A549 (cell line): ENCODE data around the gene HMBS.

ENCODE experiments used
- CEBPB ChIP-seq, 2 experiments: fragments of >200 bp in 1 of 2; sonication (Bioruptor Twin) in 1 of 2; formaldehyde crosslinking in 1 of 2; IDR thresholded peaks; 2 replicates each; pipeline ENCODE4 v1.6.1; 2012 to 2016
- CHD2 ChIP-seq: fragments of 150-350 bp; IDR thresholded peaks from 2 replicates; pipeline ENCODE4 v1.6.1; 2014; ENCODE audit warnings: low read length; ENCODE audit not compliant: partially characterized antibody
- EHMT2 ChIP-seq: fragments of 200-600 bp; sonication (generic); IDR thresholded peaks from 2 replicates; pipeline ENCODE4 v1.6.1; 2016; ENCODE audit warnings: antibody characterized with exemption, low read depth, mild to moderate bottlenecking, moderate library complexity
- EP300 ChIP-seq, 2 experiments: fragments of >200 bp; sonication (Bioruptor Twin); formaldehyde crosslinking; IDR thresholded peaks; 2 replicates in 1 of 2; 3 replicates in 1 of 2; pipeline ENCODE4 v1.6.1; 2016 to 2017
- FOSL2 ChIP-seq, 2 experiments: fragments of 450-650 bp in 1 of 2; fragments of >200 bp in 1 of 2; sonication (Bioruptor Twin) in 1 of 2; formaldehyde crosslinking; IDR thresholded peaks; 2 replicates each; pipeline versions ENCODE4 v1.5.0 to v1.6.1; 2016 to 2020; ENCODE audit warnings: mild to moderate bottlenecking in 1 of 2, moderate library complexity in 1 of 2
- MAFK ChIP-seq: fragments of 450-650 bp; IDR thresholded peaks from 2 replicates; pipeline ENCODE4 v1.6.1; 2014; ENCODE audit not compliant: partially characterized antibody
- NPAS2 ChIP-seq: fragments of 250-450 bp; sonication (Bioruptor Pico); IDR thresholded peaks from 2 replicates; pipeline ENCODE4 v1.8.0; 2022; ENCODE audit warnings: mild to moderate bottlenecking, moderate library complexity, borderline replicate concordance
- POLR2A ChIP-seq: IDR thresholded peaks from 2 replicates; pipeline ENCODE4 v1.6.1; 2012; ENCODE audit warnings: mild to moderate bottlenecking, low read length
- RAD21 ChIP-seq, 2 experiments: fragments of >200 bp in 1 of 2; sonication (Bioruptor Twin) in 1 of 2; formaldehyde crosslinking in 1 of 2; IDR thresholded peaks in 1 of 2; conservative IDR thresholded peaks in 1 of 2; 2 replicates in 1 of 2; 3 replicates in 1 of 2; pipeline ENCODE4 v1.6.1; 2012 to 2018; ENCODE audit warnings: inconsistent platforms in 1 of 2
- RFX5 ChIP-seq: fragments of 450-650 bp; IDR thresholded peaks from 2 replicates; pipeline ENCODE4 v1.7.1; 2014; ENCODE audit warnings: antibody characterized with exemption, mild to moderate bottlenecking, moderate library complexity
- SREBF2 ChIP-seq: fragments of 450-650 bp; IDR thresholded peaks from 2 replicates; pipeline ENCODE4 v1.6.1; 2014; ENCODE audit warnings: mild to moderate bottlenecking, moderate library complexity
- TF ChIP-seq, protein P1 (sequence below): fragments of >200 bp; sonication (Bioruptor Twin); formaldehyde crosslinking; IDR thresholded peaks from 3 replicates; pipeline ENCODE4 v1.5.1; 2016

DNA sequence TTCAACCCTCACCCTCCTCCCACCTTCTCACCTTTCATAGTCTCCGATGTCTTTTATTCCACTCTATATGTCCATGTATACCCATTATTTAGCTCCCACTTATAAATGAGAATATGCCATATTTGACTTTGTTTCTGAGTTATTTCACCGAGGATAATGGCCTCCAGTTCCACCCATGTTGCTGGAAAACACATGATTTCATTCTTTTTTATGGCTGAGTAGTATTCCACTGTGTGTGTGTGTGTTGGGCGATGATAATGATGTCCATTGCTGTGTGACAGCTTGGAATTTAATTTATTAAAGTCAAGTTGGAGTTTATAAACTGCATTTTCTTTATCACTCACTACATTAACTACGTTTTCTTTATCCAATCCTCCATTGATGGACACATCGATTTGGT is 33.5 kb downstream of the HMBS start:
- TF ChIP-seq, protein P1, sequence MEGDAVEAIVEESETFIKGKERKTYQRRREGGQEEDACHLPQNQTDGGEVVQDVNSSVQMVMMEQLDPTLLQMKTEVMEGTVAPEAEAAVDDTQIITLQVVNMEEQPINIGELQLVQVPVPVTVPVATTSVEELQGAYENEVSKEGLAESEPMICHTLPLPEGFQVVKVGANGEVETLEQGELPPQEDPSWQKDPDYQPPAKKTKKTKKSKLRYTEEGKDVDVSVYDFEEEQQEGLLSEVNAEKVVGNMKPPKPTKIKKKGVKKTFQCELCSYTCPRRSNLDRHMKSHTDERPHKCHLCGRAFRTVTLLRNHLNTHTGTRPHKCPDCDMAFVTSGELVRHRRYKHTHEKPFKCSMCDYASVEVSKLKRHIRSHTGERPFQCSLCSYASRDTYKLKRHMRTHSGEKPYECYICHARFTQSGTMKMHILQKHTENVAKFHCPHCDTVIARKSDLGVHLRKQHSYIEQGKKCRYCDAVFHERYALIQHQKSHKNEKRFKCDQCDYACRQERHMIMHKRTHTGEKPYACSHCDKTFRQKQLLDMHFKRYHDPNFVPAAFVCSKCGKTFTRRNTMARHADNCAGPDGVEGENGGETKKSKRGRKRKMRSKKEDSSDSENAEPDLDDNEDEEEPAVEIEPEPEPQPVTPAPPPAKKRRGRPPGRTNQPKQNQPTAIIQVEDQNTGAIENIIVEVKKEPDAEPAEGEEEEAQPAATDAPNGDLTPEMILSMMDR: no peak
- TF ChIP-seq NPAS2 (no peak), EP300 (IDR thresholded peaks at IDR 0.05) (no peak), CHD2 (no peak), SREBF2 (no peak), MAFK (no peak), FOSL2 (IDR thresholded peaks at IDR 0.05) (no peak), FOSL2 (CRISPR knock-in tag; IDR thresholded peaks at IDR 0.05) (no peak), POLR2A (no peak), RAD21 (conservative IDR thresholded peaks at IDR 0.05 in 1 of 2, IDR thresholded peaks at IDR 0.05 in 1 of 2) (no peak), EHMT2 (no peak), CEBPB (IDR thresholded peaks at IDR 0.05) (no peak), RFX5 (no peak)
